ENCODE measurements around the gene TMEM163. TPM values are rescaled to one million over a fixed set of nuclear protein-coding genes. Genes with fewer than 3 reads are reported as not detected.

Gene TMEM163
- total and polyA plus RNA-seq, 2 of the 13 experiments (the other 11 are each of a cell fraction or from before 2014, with no cell fraction given) = 0.05 TPM; not detected in 1

DNA sequence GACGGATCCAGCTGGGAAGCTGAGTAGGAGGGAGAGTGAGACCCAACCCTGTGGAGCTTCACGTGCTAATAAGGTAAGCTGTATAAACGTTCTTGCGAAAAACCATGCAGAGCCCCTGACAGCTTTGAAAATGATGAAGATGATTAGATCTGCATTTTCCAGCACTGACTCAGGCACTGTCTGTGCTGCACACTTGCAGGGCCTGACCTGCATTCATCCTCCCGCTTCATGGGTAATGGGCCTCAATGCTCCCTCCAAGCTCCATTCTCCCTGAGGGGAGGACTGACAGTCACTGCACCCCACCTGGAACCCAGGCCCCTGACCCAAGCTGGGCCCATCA is 205.4 kb downstream of the TMEM163 start (continued):
- TF ChIP-seq ZNF781 (CRISPR knock-in tag; IDR thresholded peaks at IDR 0.05; ENCODE audit: borderline replicate concordance, not compliant biosample characterization) = no peak

DNA sequence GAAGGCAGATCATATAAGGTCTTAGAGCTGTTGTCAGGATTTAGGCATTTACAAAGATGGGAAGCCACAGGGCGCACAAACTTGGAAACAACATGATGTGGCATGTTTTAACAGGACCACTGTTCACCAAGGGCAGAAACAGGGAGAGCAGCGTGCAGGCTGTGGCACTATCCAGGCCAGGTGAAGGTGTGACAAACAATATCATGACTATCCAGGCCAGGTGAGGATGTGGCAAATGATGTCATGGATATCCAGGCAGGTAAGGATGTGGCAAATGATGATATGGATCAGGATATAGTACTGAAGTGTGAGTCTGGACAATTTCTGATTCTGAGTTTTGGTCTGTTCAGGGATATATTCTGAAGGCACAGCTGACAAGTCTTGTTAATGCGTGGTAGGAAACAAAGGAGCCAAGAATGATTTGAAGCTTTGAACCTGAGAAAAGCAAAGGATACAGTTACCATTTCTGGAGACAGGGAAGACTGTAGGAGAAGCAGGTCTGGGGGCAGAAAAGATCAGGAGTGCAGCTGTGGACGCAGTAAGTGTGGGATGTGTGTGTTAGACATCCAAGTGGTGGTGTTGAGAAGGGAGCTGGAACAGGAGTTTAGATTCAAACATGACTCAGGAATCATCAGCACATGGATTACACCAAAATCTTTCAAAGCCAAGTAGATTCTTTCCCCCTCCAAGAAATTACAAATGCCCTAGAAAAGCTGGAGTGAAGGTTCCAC is 205.9 kb downstream of the TMEM163 start:
- FAIRE-seq (no peak), DNase-seq (ENCODE audit: low spot score) (no peak), ATAC-seq (no peak)
- Histone ChIP-seq H3K4me1 (ENCODE audit: insufficient read depth, low read length) (no peaks in the 10 kb centered on the region), H3K27me3 (ENCODE audit: control insufficient read depth in 1 of 2, insufficient read depth in 2 of 2, low read length in 2 of 2) (peaks cover 2 to 43% of the 10 kb centered on the region in 2 experiments; a peak in 4 of 5 replicates), H3K27ac (ENCODE audit: extremely low read length, insufficient read depth, low read length) (no peak overlapping the region), H3K9ac (ENCODE audit: insufficient read depth, low read depth, low read length) (no peak overlapping the region), H4K20me1 (ENCODE audit: insufficient read depth, low read length) (no peaks in the 10 kb centered on the region), H3K9me3 (ENCODE audit: low read length) (no peaks in the 10 kb centered on the region), H3K36me3 (replicated peaks in 1 of 2; ENCODE audit: control insufficient read depth in 1 of 2, insufficient read depth in 2 of 2, low read length in 2 of 2) (no peaks in the 10 kb centered on the region), H3K4me2 (ENCODE audit: low read depth, low read length) (no peak overlapping the region), H2AFZ (ENCODE audit: low read length) (no peak overlapping the region), H3K79me2 (ENCODE audit: insufficient read depth, low read length) (no peaks in the 10 kb centered on the region), H3K4me3 (replicated peaks in 1 of 3; ENCODE audit: insufficient read depth in 1 of 3, low read depth in 2 of 3, low read length in 3 of 3) (no peak overlapping the region)
- CTCF ChIA-PET (ENCODE audit: low intra/inter-chr PET ratio, low total read pairs) = no interaction called here
- in situ Hi-C loops (cut with HindIII; ENCODE audit: extremely low pct_ligation_motif_present, low pct_unique_long_range_greater_than_20kb) = no loop called here
- no TSS peak for BruUV-seq (replicated peaks)
- intact Hi-C loops (cut with micrococcal nuclease; ENCODE audit: unreplicated experiment) = no loop called here
- TF ChIP-seq ZNF660 (CRISPR knock-in tag; IDR thresholded peaks at IDR 0.05; ENCODE audit: borderline replicate concordance, low read depth) (no peak), ATF7 (IDR thresholded peaks at IDR 0.05) (peak; percentile 78), ATF7 (CRISPR knock-in tag; IDR thresholded peaks at IDR 0.05) (no peak)
- POLR2A ChIA-PET = no interaction called here
- WGBS (ENCODE audit: low lambda C conversion rate) = 5% methylated on average over 4 of the region's 4 CpGs

DNA sequence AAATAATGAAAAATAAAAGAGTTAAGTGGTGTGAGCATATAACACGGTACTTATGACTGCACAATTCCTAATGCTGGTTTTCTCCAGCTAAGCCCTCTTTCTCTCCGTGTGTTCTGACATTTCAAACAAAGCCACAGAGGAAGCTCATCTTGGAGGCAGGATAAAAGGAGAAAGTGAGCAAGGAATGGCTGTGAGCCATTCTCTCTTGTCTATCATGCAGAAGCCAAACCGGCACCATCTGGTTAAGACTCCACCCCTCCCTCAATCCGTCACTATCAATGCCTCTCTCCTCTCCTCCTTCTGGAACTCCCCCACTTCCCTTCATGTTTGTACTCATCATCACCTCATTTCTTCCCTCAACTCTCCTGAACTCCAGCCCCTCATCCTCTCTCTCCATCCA is 210.4 kb downstream of the TMEM163 start:
- no peak overlapping the region for H3K4me2 ChIP-seq (ENCODE audit: low read depth, low read length)
- ATAC-seq (no peak), FAIRE-seq (no peak), DNase-seq (ENCODE audit: low spot score) (no peak)
- no peak overlapping the region for H3K9ac ChIP-seq (ENCODE audit: insufficient read depth, low read depth, low read length)
- no peaks in the 10 kb centered on the region for H3K36me3 ChIP-seq (replicated peaks in 1 of 2; ENCODE audit: control insufficient read depth in 1 of 2, insufficient read depth in 2 of 2, low read length in 2 of 2)
- no peaks in the 10 kb centered on the region for H4K20me1 ChIP-seq (ENCODE audit: insufficient read depth, low read length)
- H3K4me1 ChIP-seq (ENCODE audit: insufficient read depth, low read length) = no peaks in the 10 kb centered on the region
- ChIA-PET CTCF (ENCODE audit: low intra/inter-chr PET ratio, low total read pairs) (no interaction called here), POLR2A (no interaction called here)
- BruUV-seq (replicated peaks) = no TSS peak
- no peak overlapping the region for H3K4me3 ChIP-seq (replicated peaks in 1 of 3; ENCODE audit: insufficient read depth in 1 of 3, low read depth in 2 of 3, low read length in 3 of 3)
- intact Hi-C loops (cut with micrococcal nuclease; ENCODE audit: unreplicated experiment) (no loop called here), in situ Hi-C loops (cut with HindIII; ENCODE audit: extremely low pct_ligation_motif_present, low pct_unique_long_range_greater_than_20kb) (no loop called here)
- 10% methylated on average over 4 of the region's 4 CpGs for WGBS (ENCODE audit: low lambda C conversion rate)
- no peaks in the 10 kb centered on the region for H3K79me2 ChIP-seq (ENCODE audit: insufficient read depth, low read length)
- H2AFZ ChIP-seq (ENCODE audit: low read length) = no peak overlapping the region
- H3K9me3 ChIP-seq (ENCODE audit: low read length) = no peaks in the 10 kb centered on the region
- peaks cover 2 to 57% of the 10 kb centered on the region in 2 experiments; a peak in 4 of 5 replicates for H3K27me3 ChIP-seq (ENCODE audit: control insufficient read depth in 1 of 2, insufficient read depth in 2 of 2, low read length in 2 of 2)
- no peak overlapping the region for H3K27ac ChIP-seq (ENCODE audit: extremely low read length, insufficient read depth, low read length)
- no peak for TF ChIP-seq ZFP90 (CRISPR knock-in tag; IDR thresholded peaks at IDR 0.05; ENCODE audit: borderline replicate concordance)
- no peak for TF ChIP-seq NFE2L2 (IDR thresholded peaks at IDR 0.05; ENCODE audit: low read length)
- TF ChIP-seq ADNP (CRISPR knock-in tag; IDR thresholded peaks at IDR 0.05) = no peak
- TF ChIP-seq FOXC1 (CRISPR knock-in tag; IDR thresholded peaks at IDR 0.05; ENCODE audit: borderline replicate concordance) = no peak
- TF ChIP-seq ZNF326 (CRISPR knock-in tag; IDR thresholded peaks at IDR 0.05; ENCODE audit: borderline replicate concordance) = no peak
- no peak for TF ChIP-seq ZNF724P (CRISPR knock-in tag; IDR thresholded peaks at IDR 0.05; ENCODE audit: borderline replicate concordance)
- TF ChIP-seq LCORL (IDR thresholded peaks at IDR 0.05) = no peak
- TF ChIP-seq LCORL (CRISPR knock-in tag; IDR thresholded peaks at IDR 0.05) = no peak
- TF ChIP-seq, protein P1, sequence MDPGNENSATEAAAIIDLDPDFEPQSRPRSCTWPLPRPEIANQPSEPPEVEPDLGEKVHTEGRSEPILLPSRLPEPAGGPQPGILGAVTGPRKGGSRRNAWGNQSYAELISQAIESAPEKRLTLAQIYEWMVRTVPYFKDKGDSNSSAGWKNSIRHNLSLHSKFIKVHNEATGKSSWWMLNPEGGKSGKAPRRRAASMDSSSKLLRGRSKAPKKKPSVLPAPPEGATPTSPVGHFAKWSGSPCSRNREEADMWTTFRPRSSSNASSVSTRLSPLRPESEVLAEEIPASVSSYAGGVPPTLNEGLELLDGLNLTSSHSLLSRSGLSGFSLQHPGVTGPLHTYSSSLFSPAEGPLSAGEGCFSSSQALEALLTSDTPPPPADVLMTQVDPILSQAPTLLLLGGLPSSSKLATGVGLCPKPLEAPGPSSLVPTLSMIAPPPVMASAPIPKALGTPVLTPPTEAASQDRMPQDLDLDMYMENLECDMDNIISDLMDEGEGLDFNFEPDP (CRISPR knock-in tag; conservative IDR thresholded peaks at IDR 0.05) = no peak
- TF ChIP-seq ZNF432 (CRISPR knock-in tag; IDR thresholded peaks at IDR 0.05; ENCODE audit: borderline replicate concordance) = no peak
- no peak for TF ChIP-seq TCF7 (IDR thresholded peaks at IDR 0.05; ENCODE audit: low read depth)
- TF ChIP-seq CAMTA2 (CRISPR knock-in tag; IDR thresholded peaks at IDR 0.05; ENCODE audit: borderline replicate concordance) = no peak

Data from HepG2 (cell line).